Liver (tissue), 3 donors: Measurements from ENCODE around the gene PMIS2.

Experiments used
- CTCF ChIP-seq: fragments of 150-350 bp; IDR thresholded peaks from 2 replicates; pipeline ENCODE4 v1.5.1; 2017; ENCODE audit warnings: improper control_type of control experiment, low read depth, low read length; ENCODE audit not compliant: missing input control
- FOXA1 ChIP-seq: IDR thresholded peaks from 2 replicates; pipeline ENCODE4 v1.6.1; 2016; ENCODE audit warnings: antibody characterized with exemption
- JUND ChIP-seq, 2 donors: IDR thresholded peaks; 2 replicates each; pipeline ENCODE4 v1.6.1; 2016; ENCODE audit warnings: antibody characterized with exemption in 2 of 2
- REST ChIP-seq: IDR thresholded peaks from 2 replicates; pipeline ENCODE4 v1.6.1; 2016; ENCODE audit warnings: antibody characterized with exemption, mild to moderate bottlenecking
- TAF1 ChIP-seq: conservative IDR thresholded peaks from 2 replicates; pipeline ENCODE4 v1.6.1; 2016; ENCODE audit warnings: antibody characterized with exemption, mild to moderate bottlenecking
- YY1 ChIP-seq: IDR thresholded peaks from 2 replicates; pipeline ENCODE4 v1.6.1; 2016; ENCODE audit warnings: antibody characterized with exemption, mild to moderate bottlenecking
- ZBTB33 ChIP-seq: IDR thresholded peaks from 2 replicates; pipeline ENCODE4 v1.6.1; 2016; ENCODE audit warnings: antibody characterized with exemption
- donor health status: healthy.
- donor health status: healthy.

GRCh38 chr19:35542209-35542608 lies 43.8 kb upstream of the PMIS2 start:
- TF ChIP-seq CTCF (no peak), ZBTB33 (no peak), YY1 (no peak), REST (no peak), FOXA1 (no peak), TAF1 (no peak), JUND (IDR thresholded peaks at IDR 0.05) (no peak)
